GM18511 (cell line): ENCODE measurements around the gene LILRB5.
"Not testable (repeated sequence)": the region's sequence is repeated elsewhere in the genome, so short reads cannot be mapped to it uniquely, and the experiment has no call there.

Experiments used
- ATAC-seq: cut with Tn5 transposase; IDR thresholded peaks from one replicate; pipeline ENCODE4 v1.9.1; 2021; ENCODE audit warnings: mild to moderate bottlenecking, moderate library complexity; ENCODE audit not compliant: unreplicated experiment

The LILRB5 gene

DNA sequence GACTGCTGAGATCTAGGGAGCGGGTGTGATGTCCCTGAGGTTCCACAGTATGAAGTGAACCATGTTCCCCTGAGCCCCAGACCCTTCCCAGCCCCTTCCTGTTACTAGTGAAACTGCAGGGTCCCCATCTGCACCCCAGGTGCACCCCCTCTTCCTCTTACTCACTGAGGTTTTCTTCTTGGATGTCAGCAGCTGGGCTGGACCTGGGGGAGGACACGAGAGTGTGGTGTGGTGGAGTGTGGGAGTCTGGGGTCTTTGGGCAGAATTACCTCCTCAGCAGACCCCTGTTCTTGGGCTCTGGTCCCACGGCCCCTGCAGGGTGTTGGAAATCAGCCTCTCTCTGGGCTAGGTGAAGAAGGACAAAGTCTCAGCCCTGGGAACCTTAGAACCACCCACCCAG lies 11.1 kb downstream of the LILRB5 start:
- no peak for ATAC-seq

DNA sequence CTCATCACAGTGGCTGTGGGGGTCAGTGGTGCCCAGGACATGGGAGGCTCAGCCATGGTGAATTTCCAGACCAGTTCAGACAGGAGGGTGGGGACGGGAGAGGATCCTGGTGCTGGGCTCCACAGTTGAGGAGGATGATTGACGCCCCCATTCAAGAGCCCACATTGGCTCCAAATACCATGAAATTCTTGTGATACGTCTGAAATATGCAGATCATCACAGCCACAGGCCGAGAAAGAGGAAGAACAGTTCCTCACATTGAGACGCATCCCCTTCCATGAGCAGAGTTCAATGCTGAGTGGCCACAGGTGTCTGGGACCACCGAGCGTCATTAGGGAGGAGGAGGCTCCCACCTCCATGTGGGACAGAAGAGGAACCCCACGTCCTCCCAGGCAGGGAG lies 13.3 kb downstream of the LILRB5 start:
- ATAC-seq, result not testable (repeated sequence)

DNA sequence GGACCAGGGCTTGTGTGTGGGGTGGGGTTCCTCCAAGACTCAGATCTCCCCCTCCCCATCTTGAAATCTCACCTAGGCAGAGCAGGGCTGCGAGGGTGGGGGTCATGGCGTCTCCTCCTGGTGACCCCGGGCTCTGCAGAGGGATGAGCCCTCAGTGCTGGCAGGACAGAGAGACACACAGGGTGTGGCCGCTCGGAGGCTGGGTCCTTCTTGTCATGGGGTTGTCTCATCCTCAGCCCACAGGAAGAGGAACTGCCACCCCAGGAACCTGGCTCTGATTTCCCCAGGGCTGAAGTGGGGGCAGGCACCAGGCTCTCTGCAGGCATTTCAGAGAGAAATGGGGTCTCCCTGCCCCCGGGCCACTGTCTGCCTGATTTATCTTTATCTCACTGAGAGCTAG lies 14.4 kb downstream of the LILRB5 start, which contains the start of gene LILRA6:
LILRA6 (minus strand) TSS at position 145 of the 400 bp plus-strand sequence.
- ATAC-seq, result not testable (repeated sequence)

DNA sequence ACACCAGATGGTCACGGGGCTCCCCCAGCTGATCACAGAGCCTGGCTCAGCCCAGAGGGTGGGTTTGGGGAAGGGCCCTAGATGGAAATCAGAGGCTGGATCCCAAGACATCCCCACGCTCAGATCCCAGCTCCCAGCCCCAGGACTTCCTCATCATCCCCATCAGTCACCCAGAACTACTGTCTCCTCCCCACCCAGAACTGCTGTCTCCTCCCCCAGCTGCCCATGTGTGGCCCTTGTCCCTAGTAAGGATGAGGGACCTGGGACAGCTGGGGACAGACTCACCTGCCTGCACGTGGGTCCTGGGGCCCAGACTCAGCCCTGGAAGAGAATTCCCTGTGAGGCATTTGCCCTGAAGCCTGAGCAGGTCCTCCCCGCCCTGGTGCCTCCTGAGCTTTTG lies 14.8 kb downstream of the LILRB5 start:
- not testable (repeated sequence) for ATAC-seq

DNA sequence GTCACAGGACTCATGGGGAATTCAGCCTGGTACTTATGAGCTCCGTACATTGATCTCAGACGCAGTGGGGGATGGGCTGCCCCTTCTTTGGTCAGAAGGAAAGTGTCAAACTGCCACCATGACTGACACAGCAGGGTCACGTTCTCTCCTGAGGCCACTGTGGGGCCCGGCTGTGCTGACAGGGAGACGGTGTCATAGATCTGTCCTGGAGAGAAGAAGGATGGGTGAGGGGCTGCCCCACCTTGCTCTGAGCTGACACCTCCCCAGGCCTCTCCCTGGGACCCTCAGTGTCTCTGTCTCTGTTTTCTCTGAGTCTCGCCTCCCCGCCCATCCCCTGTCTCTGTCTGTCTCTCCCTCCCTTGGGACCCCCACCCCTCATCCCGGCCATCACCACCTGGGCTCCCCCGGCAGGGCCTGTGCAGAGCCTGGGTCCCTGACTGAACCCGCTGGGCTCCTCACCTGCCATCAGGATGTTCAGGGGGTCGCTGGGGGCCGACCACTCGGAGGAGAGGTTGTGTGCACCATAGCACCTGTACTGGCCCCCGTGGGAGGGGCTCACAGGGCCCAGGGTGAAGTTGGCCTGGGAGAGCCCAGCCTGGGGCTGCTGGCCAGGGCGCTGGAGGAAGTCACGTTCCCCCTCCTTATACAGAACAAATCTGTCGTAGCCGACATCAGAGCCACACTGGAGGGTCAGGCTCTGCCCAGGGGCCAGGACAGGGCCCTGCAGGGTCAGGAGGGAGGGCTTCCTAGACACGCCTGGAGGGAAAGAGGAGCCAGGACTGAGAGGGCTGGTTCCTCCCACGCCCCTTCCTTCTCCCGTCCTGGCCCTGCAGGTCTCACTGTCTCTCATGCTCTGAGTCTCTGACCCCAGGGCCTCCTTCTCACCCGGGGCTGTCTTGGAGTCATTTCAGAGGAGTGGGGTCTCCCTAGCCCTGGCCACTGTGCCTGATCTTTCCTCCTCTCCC lies 16.4 kb downstream of the LILRB5 start:
- not testable (repeated sequence) for ATAC-seq

DNA sequence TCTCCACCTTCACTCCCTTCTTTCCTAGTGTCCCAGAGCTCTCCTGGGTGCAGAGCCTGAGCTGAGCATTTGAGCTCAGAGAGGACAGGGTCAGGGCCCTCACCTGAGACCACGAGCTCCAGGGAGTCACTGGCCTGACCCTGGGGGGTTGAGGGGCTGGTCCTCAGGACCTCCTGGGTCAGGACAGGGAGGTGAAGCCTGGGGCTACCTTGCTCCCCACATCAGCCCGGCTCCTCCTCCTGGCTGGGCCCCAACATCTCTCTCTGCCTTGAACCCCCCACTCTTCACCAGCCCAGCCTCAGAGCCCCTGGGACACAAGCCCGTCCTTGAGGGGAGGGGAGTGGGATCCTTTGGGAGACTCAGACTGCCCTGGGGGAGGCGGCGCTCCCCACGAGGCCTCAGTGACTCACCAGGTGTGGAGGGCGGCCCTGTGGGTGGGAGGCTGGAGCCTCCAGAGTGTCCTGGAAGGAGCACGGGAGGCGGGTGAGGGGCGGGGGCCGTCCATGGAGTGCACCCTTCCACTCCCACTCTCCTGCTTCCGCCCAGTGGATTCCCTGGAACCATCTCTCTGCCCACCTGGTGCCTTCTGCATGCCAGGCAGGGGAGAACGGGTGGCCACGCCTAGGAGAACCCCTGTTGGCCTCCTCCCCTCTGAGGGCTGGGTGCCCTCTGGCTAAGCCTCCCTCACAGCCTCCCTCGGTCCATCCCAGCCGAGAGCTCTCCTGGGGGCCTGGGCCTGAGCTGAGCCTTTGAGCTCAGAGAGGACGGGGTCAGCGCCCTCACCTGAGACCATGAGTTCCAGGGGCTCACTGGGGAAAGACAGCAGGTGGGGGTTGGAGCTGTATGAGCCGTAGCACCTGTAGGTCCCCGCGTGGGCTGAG lies 17.3 kb downstream of the LILRB5 start:
- not testable (repeated sequence) for ATAC-seq

DNA sequence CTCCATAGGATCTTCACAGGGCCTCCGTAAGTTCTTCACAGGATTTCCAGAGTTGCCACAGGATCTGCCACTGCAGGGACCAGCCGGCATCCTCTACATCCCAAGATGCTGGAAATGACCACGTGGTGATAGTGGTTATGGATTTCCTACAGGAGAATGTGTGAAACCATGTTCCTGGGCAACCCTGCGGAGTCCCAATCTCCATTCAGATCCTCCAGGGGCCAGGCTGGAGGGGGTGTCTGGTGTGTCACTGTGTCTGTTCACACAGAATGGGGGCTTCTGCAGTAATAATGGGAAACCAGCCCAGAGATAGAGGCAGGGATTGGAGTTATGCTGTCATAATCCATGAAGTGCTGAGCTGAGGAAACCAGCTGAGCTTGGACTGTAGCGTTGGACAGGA lies 23.1 kb downstream of the LILRB5 start:
- ATAC-seq, result no peak

DNA sequence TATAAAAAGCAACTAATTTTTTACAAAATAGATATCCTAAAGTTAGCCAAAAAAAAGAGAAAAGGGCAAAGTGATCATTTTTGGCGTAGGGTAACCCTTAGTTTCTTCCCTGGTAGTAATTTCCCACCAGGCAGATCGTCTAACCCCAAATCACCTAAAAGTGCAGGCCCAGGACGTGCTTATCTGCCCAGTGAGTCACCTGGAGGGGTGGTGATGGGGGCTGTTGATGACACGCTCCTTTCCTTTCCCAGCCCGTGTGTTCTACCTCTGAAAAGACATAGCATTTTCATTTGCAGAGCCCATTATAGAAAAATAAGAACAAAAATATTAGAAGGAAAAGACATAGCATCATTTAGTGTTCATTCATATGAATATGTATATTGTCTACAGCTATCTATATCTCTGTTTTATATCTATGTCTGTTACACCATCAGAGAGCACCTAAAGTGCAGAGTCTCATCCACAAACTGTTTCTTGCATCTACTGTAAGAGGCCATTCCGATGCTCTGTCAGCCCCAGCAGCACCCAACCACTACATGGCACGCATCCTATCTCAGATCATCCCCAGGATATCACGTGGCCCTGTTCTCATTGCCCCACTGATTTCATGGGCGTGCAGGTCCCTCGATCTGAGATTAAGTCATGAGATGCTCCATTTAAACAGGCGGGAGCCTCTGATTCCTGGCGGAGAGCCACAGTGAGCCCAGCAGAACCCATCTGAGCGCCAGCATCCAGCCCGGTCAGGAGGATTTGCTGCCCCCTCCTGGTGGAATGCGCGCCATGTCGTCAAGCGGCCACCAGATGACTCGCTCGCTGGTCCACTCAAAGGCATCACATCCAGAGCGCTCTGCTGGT lies 25.8 kb downstream of the LILRB5 start:
- ATAC-seq, result peak; percentile 72

DNA sequence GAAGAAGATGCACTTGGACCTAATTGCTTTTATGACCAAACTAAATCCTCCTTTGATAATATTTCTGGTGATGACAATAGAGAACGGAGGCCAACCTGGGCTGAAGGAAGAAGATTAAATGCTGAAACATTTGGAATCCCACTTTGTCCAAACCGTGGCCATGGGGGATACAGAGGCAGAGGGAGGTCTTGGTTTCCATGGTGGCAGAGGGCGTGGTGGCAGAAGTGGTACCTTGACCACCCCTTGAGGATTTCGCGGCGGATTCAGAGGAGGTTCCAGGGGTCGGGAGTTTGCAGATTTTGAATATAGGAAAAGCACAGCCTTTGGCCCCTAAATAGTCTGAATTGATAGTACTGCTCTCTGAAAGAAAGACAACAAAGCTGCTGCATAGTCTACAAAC lies 27.0 kb downstream of the LILRB5 start:
- ATAC-seq, result no peak

DNA sequence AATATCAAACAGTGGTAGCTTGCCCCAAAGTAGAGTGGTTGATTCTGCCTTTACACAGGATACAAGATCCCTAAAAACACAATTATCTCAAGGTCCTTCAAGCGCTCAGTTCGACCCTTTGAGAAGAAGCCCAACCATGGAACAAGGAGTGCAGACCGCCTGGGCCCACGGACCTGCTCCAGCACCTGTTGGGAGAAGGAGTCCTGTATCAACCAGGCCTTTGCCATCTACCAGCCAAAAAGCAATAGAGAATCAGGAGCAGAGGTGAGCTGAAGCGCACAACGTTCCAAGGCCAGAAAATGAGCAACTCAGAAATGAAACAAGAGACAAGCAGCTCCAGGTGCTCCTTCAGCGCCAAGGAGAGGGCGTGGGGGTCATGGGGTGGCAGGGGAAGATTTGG lies 27.9 kb downstream of the LILRB5 start:
- ATAC-seq, result no peak

DNA sequence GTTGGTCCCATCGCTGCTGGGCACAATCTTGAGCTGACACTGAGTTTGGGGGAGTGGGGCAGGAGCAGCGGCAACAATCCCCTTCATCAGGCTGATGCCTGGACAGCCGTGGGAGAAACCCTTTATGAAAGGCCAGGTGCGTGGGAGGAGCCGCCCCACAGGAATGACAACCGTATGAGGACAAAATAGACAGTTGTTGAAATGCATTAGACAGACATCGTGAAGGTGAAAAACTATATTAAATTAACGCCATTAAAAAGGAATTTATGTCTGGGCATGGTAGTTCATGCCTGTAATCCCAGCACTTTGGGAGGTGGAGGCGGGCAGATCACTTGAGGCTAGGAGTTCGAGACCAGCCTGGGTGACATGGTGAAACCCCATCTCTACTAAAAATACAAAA lies 32.5 kb downstream of the LILRB5 start:
- not testable (repeated sequence) for ATAC-seq

DNA sequence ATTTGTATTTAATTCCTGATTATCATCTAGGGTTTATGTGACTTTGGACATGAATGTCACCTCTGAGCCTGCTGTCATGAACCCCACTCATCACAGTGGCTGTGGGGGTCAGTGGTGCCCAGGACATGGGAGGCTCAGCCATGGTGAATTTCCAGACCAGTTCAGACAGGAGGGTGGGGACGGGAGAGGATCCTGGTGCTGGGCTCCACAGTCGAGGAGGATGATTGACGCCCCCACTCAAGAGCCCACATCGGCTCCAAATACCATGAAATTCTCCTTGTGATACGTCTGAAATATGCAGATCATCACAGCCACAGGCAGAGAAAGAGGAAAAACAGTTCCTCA lies 33.2 kb downstream of the LILRB5 start:
- not testable (repeated sequence) for ATAC-seq

DNA sequence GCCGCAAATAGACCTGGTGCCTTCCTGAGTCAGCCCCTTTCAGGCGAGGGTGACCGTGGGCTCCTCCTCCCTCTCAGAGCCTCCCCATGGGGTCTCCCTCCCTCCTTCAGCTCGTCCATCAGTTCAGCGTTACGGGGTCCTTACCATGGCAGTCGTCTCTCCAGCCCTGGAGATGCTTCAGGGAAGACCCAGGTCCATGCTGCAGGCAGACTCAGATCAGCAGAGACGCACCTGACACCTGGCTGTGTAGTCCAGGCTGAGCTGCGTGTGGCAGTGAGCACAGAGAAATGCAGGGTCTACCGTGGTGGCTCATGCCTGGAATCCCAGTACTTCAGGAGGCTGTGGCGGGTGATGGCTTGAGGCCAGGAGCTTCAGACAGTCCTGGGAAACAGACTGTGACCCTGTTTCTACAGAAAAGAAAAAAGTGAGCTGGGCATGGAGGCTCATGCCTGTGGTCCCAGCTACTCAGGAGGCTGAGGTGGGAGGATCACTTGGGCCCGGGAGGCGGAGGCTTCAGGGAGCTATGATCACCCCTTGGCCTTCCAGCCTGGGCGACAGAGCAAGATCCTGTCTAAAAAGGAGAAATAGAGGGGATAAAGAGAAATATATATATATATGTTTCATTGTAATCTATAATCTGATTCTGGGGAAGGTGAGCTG lies 33.7 kb downstream of the LILRB5 start:
- not testable (repeated sequence) for ATAC-seq

DNA sequence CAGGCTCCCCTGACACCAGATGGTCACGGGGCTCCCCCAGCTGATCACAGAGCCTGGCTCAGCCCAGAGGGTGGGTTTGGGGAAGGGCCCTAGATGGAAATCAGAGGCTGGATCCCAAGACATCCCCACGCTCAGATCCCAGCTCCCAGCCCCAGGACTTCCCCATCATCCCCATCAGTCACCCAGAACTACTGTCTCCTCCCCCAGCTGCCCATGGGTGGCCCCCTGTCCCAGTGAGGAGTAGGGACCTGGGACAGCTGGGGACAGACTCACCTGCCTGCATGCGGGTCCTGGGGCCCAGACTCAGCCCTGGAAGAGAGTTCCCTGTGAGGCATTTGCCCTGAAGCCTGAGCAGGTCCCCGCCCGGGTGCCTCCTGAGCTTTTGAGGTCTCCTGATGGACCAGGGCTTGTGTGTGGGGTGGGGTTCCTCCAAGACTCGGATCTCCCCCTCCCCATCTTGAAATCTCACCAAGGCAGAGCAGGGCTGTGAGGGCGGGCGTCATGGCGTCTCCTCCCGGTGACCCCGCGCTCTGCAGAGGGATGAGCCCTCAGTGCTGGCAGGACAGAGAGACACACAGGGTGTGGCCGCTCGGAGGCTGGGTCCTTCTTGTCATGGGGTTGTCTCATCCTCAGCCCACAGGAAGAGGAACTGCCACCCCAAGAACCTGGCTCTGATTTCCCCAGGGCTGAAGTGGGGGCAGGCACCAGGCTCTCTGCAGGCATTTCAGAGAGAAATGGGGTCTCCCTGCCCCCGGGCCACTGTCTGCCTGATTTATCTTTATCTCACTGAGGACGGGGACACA lies 34.4 kb downstream of the LILRB5 start, which contains the start of gene LILRB3:
LILRB3 (minus strand) TSS at position 534 of the 803 bp plus-strand sequence; CDS start at position 503, 31 bp downstream.
- not testable (repeated sequence) for ATAC-seq

DNA sequence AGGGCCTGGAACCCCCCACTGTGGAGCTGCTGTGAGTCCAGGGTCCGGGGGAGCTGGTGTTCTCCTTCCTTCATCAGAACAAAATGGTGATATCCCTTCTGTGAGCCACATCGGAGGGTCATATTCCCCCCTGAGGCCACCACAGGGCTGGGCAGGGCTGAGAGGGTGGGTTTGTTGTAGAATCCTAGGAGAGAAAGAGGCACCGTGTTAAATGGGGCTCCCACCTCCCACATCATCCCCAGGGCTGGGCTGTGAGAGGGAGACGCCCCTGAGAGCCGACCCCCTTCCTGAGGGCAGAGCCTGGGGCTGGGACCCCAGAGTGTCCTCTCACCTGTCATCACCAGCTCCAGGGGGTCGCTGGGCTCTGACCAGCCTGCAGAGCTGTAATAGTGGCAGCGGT lies 35.1 kb downstream of the LILRB5 start:
- not testable (repeated sequence) for ATAC-seq

DNA sequence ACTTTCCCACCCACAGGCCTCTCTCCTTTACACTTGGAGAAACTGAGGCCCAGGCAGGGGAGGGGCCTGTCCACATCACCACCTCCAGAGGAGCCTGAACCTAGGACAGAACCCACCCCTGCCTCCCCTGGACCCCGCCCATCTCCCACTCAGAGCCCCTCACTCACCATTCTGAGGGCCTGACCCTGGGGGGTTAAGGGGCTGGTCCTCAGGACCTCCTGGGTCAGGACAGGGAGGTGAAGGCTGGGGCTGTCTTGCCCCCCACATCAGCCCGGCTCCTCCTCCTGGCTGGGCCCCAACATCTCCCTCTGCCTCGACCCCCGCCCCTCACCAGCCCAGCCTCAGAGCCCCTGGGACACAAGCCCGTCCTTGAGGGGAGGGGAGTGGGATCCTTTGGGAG lies 37.4 kb downstream of the LILRB5 start:
- ATAC-seq, result not testable (repeated sequence)

DNA sequence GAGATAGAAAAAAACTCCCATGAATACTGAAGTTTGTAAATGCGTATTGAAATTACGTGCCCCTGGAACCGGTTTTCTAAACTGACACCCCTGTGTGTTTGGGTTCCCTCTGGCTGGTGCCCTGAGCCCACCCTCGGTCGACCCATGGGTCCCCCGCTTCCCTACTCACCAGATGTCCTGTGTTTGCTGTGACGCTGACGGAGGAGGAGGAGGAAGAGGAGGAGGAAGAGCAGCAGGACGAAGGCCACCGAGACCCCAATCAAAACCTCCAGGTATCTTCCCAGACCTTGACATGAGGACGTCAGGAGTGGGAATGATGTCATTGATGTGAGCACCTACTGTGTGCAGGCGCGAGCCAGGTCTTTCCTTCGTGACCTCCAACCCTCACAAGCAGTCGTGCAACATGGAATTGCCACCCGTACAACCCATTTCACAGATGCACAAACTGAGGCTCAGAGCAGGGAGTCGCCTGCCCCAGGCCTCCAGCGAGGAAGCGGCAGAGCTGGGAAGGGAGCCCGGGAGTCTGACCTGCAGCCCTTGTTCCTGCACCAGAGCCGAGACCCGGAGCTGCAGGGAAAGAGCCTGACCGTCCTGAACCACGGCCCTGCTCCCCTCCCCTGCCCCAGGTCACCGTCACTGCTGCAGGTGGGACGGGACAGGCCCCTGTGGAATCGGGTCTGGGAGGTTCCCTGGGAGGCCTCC lies 38.0 kb downstream of the LILRB5 start:
- ATAC-seq, result no peak

DNA sequence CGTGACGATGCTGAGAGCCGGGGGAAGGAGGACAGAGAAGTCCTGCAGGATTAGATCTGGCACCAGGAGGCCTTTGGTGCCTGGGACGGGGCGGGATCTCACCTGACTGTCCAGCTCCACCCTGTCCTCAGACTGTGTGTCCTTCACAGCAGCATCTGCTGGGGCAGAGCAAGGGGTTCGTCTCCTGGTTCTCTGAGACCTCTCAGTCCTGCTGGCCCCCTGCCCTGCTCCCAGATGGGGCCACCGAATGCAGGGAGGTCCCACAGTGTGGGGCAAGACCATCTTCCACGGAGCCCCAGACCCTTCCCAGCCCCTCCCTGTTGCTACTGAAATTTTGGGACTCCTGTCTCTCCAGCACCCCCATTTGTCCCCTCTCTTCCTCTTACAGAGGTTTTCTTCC lies 38.8 kb downstream of the LILRB5 start:
- no peak for ATAC-seq
